H1 (cell line): ENCODE results near the gene MORN2.

Experiments used
- POLR2AphosphoS5 ChIP-seq: IDR thresholded peaks from 2 replicates; pipeline ENCODE4 v1.6.1; 2011; ENCODE audit warnings: low read depth, low read length
- RNF2 ChIP-seq: fragments of 200-900, 300-1000 bp; sonication (generic); IDR thresholded peaks from 2 replicates; pipeline ENCODE4 v1.7.1; 2016; ENCODE audit warnings: borderline replicate concordance, low read depth, mild to moderate bottlenecking, antibody characterized with exemption, low read length; ENCODE audit not compliant: poor library complexity, severe bottlenecking; ENCODE audit errors: missing control alignments
- TBP ChIP-seq: IDR thresholded peaks from 2 replicates; pipeline ENCODE4 v1.6.1; 2011; ENCODE audit warnings: low read depth, low read length, improper control_type of control experiment
- TCF12 ChIP-seq: IDR thresholded peaks from 2 replicates; pipeline ENCODE4 v1.6.1; 2011; ENCODE audit warnings: low read depth, mild to moderate bottlenecking, low read length
- TF ChIP-seq, protein P1 (sequence below), 3 experiments: IDR thresholded peaks; 1 replicate in 2 of 3; 2 replicates in 1 of 3; pipeline versions ENCODE4 v1.5.1 to v1.6.1; 2011; ENCODE audit warnings: low read length in 3 of 3, mild to moderate bottlenecking in 3 of 3, inconsistent platforms in 2 of 3, low read depth in 1 of 3, moderate library complexity in 1 of 3; ENCODE audit not compliant: insufficient read depth in 1 of 3; ENCODE audit errors: control extremely low read depth in 1 of 3
- TF ChIP-seq, protein P2 (sequence below): IDR thresholded peaks from 2 replicates; pipeline ENCODE4 v1.6.1; 2012; ENCODE audit warnings: inconsistent platforms

DNA sequence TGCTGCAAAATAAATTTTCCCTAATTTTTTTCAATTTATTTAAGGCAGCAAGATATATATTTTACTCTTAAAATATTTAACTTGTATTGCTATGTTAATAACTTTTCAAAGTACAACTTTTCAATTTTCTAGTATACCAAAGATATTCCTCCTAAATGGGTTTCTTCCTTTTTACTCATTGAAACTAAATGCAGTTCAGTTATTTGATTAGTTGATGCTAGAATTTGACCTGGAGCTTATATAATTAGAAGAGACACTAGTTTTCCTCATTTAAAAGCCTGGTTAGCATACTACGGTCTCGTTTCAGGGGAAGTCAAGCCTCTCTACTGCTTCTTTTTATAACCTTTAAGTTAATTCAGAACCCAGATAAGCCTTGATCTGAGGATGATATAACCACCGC is 13.8 kb downstream of the MORN2 start, which contains the start of gene ARHGEF33:
- TF ChIP-seq, protein P1, sequence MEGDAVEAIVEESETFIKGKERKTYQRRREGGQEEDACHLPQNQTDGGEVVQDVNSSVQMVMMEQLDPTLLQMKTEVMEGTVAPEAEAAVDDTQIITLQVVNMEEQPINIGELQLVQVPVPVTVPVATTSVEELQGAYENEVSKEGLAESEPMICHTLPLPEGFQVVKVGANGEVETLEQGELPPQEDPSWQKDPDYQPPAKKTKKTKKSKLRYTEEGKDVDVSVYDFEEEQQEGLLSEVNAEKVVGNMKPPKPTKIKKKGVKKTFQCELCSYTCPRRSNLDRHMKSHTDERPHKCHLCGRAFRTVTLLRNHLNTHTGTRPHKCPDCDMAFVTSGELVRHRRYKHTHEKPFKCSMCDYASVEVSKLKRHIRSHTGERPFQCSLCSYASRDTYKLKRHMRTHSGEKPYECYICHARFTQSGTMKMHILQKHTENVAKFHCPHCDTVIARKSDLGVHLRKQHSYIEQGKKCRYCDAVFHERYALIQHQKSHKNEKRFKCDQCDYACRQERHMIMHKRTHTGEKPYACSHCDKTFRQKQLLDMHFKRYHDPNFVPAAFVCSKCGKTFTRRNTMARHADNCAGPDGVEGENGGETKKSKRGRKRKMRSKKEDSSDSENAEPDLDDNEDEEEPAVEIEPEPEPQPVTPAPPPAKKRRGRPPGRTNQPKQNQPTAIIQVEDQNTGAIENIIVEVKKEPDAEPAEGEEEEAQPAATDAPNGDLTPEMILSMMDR (IDR thresholded peaks at IDR 0.05; ENCODE audit: control extremely low read depth in 1 of 3, insufficient read depth in 1 of 3, low read depth in 1 of 3, low read length in 3 of 3): no peak
- TF ChIP-seq TCF12 (no peak), POLR2AphosphoS5 (no peak), RNF2 (no peak), TBP (no peak)
- TF ChIP-seq, protein P2, sequence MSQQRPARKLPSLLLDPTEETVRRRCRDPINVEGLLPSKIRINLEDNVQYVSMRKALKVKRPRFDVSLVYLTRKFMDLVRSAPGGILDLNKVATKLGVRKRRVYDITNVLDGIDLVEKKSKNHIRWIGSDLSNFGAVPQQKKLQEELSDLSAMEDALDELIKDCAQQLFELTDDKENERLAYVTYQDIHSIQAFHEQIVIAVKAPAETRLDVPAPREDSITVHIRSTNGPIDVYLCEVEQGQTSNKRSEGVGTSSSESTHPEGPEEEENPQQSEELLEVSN: no peak
